Pancreas (tissue), 10 donors: ENCODE results near the gene CEP76. TPM values are rescaled to one million over a fixed set of nuclear protein-coding genes. Genes with fewer than 3 reads are reported as not detected.

Source experiments
- ATAC-seq, 4 donors: fragments of 200-7000 bp; cut with Tn5 transposase; one replicate each; pipeline versions ENCODE4 v1.8.0 to v1.9.1; 2020; ENCODE audit warnings: mild to moderate bottlenecking in 4 of 4, moderate library complexity in 4 of 4
- DNase-seq, 6 donors: peaks; one replicate each; pipeline ENCODE4 v3.0.0-alpha.2; 2020
- FAIRE-seq: peaks from 2 replicates; lab custom pipeline; 2012; peaks lifted over from hg19 to GRCh38; lab: Jason Lieb, UNC
- H3K27ac ChIP-seq, 4 donors: fragments of 200-600 bp; sonication (generic); 1 replicate in 3 of 4; 2 replicates in 1 of 4; pipeline versions ENCODE4 v1.5.0 to v1.8.0; 2020
- H3K27me3 ChIP-seq, 4 donors: fragments of 200-600 bp; one replicate each; pipeline ENCODE4 v1.8.0; 2021
- H3K36me3 ChIP-seq, 3 donors: fragments of 200-600 bp; sonication (generic) in 1 of 3; one replicate each; pipeline versions ENCODE4 v1.5.0 to v1.8.0; 2020 to 2021
- H3K4me1 ChIP-seq, 3 donors: fragments of 200-600 bp; one replicate each; pipeline ENCODE4 v1.8.0; 2021
- H3K4me3 ChIP-seq, 4 donors: fragments of 200-600 bp; sonication (generic) in 2 of 4; one replicate each; pipeline versions ENCODE4 v1.5.0 to v1.8.0; 2020 to 2021
- H3K9me3 ChIP-seq, 4 donors: fragments of 200-600 bp; one replicate each; pipeline ENCODE4 v1.8.0; 2021
- WGBS, 2 donors: extraction: QIAGEN DNeasy Blood & Tissue Kit; methylation state at CpG; one replicate each; pipeline ENCODE4 v1.1.7; 2013; 5-methylcytosine and 5-hydroxymethylcytosine counted together
- intact Hi-C, 3 donors: fragments of 100-400 bp; cut with DNase I; formaldehyde crosslinking; loops; one replicate each; pipeline versions ENCODE4 v1.11.1 to v1.14.2; 2022
- polyA plus RNA-seq, 2 donors: library from polyadenylated mRNA; stranded (reverse); fragments of 200-250 nt; gene quantifications; one replicate each; pipeline ENCODE4 v1.2.3, GENCODE V29; 2013
- total RNA-seq, 6 donors: library from RNA; stranded (reverse); fragmentation: NEBNext Ultra II Directional in 4 of 6; extraction: Animal tissue kit (Norgen Biotek cat#: 25700) in 4 of 6; gene quantifications; one replicate each; pipeline versions ENCODE4 v1.2.1 to v1.2.4, GENCODE V29; 2021 to 2023
- TF ChIP-seq, protein P1 (sequence below), 4 donors: fragments of 200-600 bp; sonication (generic) in 3 of 4; IDR thresholded peaks; one replicate each; pipeline versions ENCODE4 v1.5.0 to v1.8.0; 2021; ENCODE audit warnings: antibody characterized with exemption in 4 of 4
- donor health status: healthy with polysubstance abuse.
- donor health status: DM: no; HTN: no; CAD: no; lungs with moderate emphysema.
- donor health status: DM: no; HTN: no; CAD: no.
- donor health status: control.
- donor health status: control.
- donor health status: Bipolar disorder and iron deficiency.
- donor health status: DM: yes; HTN: yes; CAD: no.
- donor health status: DM: no; HTN: no; CAD: no.
- donor health status: DM: no; HTN: no; CAD: no.
- donor health status: DM: yes; HTN: yes; CAD: no.

Gene CEP76
- total and polyA plus RNA-seq, 8 donors: 1.6 to 3.6 (median 2.4) TPM

GRCh38 chr18:12737243-12737902 is 34.9 kb upstream of the CEP76 start:
- TF ChIP-seq, protein P1, sequence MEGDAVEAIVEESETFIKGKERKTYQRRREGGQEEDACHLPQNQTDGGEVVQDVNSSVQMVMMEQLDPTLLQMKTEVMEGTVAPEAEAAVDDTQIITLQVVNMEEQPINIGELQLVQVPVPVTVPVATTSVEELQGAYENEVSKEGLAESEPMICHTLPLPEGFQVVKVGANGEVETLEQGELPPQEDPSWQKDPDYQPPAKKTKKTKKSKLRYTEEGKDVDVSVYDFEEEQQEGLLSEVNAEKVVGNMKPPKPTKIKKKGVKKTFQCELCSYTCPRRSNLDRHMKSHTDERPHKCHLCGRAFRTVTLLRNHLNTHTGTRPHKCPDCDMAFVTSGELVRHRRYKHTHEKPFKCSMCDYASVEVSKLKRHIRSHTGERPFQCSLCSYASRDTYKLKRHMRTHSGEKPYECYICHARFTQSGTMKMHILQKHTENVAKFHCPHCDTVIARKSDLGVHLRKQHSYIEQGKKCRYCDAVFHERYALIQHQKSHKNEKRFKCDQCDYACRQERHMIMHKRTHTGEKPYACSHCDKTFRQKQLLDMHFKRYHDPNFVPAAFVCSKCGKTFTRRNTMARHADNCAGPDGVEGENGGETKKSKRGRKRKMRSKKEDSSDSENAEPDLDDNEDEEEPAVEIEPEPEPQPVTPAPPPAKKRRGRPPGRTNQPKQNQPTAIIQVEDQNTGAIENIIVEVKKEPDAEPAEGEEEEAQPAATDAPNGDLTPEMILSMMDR (IDR thresholded peaks at IDR 0.05): no peak
- 71 to 81% methylated on average over 19 of the region's 19 CpGs for WGBS, 2 donors
- no peak for FAIRE-seq

GRCh38 chr18:12726774-12727550 is 24.4 kb upstream of the CEP76 start:
- ATAC-seq (peak; percentile 43 to 93 (median 87)), DNase-seq (peak in 3 of 6 donors; percentile 27 to 58 (median 31)), FAIRE-seq (no peak)
- Histone ChIP-seq H3K4me3 (no peak overlapping the region), H3K9me3 (no peaks in the 10 kb centered on the region), H3K36me3 (peaks cover 0 to 29% (median 3%) of the 10 kb centered on the region in 3 donors), H3K4me1 (no peaks in the 10 kb centered on the region), H3K27ac (no peak overlapping the region), H3K27me3 (no peaks in the 10 kb centered on the region)
- WGBS, 2 donors: 59 to 67% methylated on average over 14 of the region's 14 CpGs
- intact Hi-C loops: loop anchor here in 1 of 3 donors (5.0 kb wide), 1 partner anchor 210 kb away; no protein-coding TSS in a partner anchor
- TF ChIP-seq, protein P1 (IDR thresholded peaks at IDR 0.05): peak; percentile 80 to 94 (median 90)

More at GRCh38 chr18:12737243-12737902, 34.9 kb upstream of the CEP76 start:
- DNase-seq: no peak
- no peaks in the 10 kb centered on the region for H3K4me1 ChIP-seq
- H3K4me3 ChIP-seq: no peak overlapping the region
- ATAC-seq: no peak
- H3K36me3 ChIP-seq: no peaks in the 10 kb centered on the region
- intact Hi-C loops: loop anchor here in 1 of 3 donors (10.0 kb wide), 1 partner anchor 197 kb away; no protein-coding TSS in a partner anchor
- no peak overlapping the region for H3K27ac ChIP-seq
- H3K27me3 ChIP-seq: no peaks in the 10 kb centered on the region
- no peaks in the 10 kb centered on the region for H3K9me3 ChIP-seq

DNA sequence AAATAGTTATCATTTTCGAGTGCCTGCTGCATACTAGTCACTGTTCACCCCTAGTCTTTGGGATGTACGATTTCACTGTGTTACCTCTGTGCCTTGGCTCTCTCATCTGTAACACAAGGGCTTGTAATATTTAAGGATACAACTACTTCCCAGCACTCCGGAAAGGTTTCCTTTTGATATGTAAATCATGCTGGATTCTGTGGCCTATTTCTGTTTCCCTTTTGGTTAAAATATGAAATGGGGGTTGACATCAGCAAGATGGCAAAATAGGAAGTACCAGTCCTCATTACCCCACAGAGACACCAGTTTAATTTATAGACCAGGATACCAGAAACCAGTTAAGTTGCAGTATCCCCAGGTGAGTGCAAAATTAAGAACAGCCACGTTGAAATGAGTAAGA is 23.8 kb upstream of the CEP76 start:
- DNase-seq (no peak), FAIRE-seq (no peak), ATAC-seq (peak in 2 of 4 donors; percentile 9 to 18)
- H3K4me3 ChIP-seq: no peak overlapping the region
- H3K27me3 ChIP-seq: no peaks in the 10 kb centered on the region
- peaks cover 0 to 31% (median 3%) of the 10 kb centered on the region in 3 donors for H3K36me3 ChIP-seq
- H3K4me1 ChIP-seq: no peaks in the 10 kb centered on the region
- intact Hi-C loops: loop anchor here in 1 of 3 donors (5.0 kb wide), 1 partner anchor 211 kb away; no protein-coding TSS in a partner anchor
- 51 to 61% methylated on average over 4 of the region's 4 CpGs for WGBS, 2 donors
- no peaks in the 10 kb centered on the region for H3K9me3 ChIP-seq
- TF ChIP-seq, protein P1 (IDR thresholded peaks at IDR 0.05): no peak
- no peak overlapping the region for H3K27ac ChIP-seq

DNA sequence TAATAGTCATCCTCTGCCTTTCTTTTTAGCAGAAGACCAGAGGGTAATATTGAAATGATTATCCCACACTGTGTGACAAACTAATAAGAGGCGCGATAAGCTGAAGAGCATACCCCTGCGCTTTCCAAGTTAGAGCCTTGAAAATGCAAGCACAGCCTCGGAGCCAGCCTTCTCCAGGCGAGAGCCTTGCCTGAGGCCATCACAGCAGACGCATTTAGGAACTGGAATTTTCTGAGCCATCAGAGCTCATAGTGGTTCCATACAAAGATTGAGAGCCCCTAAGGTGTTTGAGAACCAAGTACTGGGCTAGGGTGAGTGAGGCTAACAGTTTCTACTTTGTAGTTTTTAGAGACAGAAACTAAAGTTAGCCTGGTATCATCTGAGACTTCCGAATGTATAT is 20.2 kb upstream of the CEP76 start:
- H3K27ac ChIP-seq: no peak overlapping the region
- no peak for FAIRE-seq
- no peaks in the 10 kb centered on the region for H3K9me3 ChIP-seq
- no peaks in the 10 kb centered on the region for H3K4me1 ChIP-seq
- ATAC-seq: no peak
- H3K4me3 ChIP-seq: no peak overlapping the region
- intact Hi-C loops: no loop called here
- TF ChIP-seq, protein P1 (IDR thresholded peaks at IDR 0.05): no peak
- no peaks in the 10 kb centered on the region for H3K27me3 ChIP-seq
- DNase-seq: no peak
- WGBS, 2 donors: 82 to 93% methylated on average over 7 of the region's 7 CpGs
- peaks cover 2 to 47% (median 3%) of the 10 kb centered on the region in 3 donors for H3K36me3 ChIP-seq
